Small intestine (tissue), 7 donors: Measurements from ENCODE around the gene SEC63. TPM values are rescaled to one million over a fixed set of nuclear protein-coding genes. Genes with fewer than 3 reads are reported as not detected.
"Not testable (repeated sequence)": the region's sequence is repeated elsewhere in the genome, so short reads cannot be mapped to it uniquely, and the experiment has no call there.

Experiments used
- DNase-seq, 2 donors: peaks; one replicate each; pipeline versions ENCODE4 v3.0.0 to v3.0.0-alpha.2; 2013
- FAIRE-seq: peaks from 2 replicates; lab custom pipeline; 2012; peaks lifted over from hg19 to GRCh38; lab: Jason Lieb, UNC
- H3K27ac ChIP-seq, 3 donors: one replicate each; pipeline ENCODE4 v1.5.1; 2013; ENCODE audit warnings: low read length in 2 of 3, mild to moderate bottlenecking in 2 of 3, control low read depth in 1 of 3, inconsistent platforms in 1 of 3, low read depth in 1 of 3, moderate library complexity in 1 of 3
- H3K27me3 ChIP-seq, 3 donors: one replicate each; pipeline ENCODE4 v1.6.1; 2013; ENCODE audit warnings: low read length in 3 of 3, inconsistent platforms in 1 of 3; ENCODE audit not compliant: control insufficient read depth in 3 of 3, insufficient read depth in 3 of 3
- H3K36me3 ChIP-seq, 3 donors: one replicate each; pipeline ENCODE4 v1.6.1; 2013; ENCODE audit warnings: low read length in 3 of 3, inconsistent platforms in 1 of 3, low read depth in 1 of 3, mild to moderate bottlenecking in 1 of 3, moderate library complexity in 1 of 3; ENCODE audit not compliant: control insufficient read depth in 3 of 3, insufficient read depth in 2 of 3
- H3K4me1 ChIP-seq, 3 donors: one replicate each; pipeline ENCODE4 v1.6.1; 2013; ENCODE audit warnings: low read length in 2 of 3, inconsistent platforms in 1 of 3, low read depth in 1 of 3, mild to moderate bottlenecking in 1 of 3, moderate library complexity in 1 of 3; ENCODE audit not compliant: control insufficient read depth in 3 of 3, insufficient read depth in 2 of 3
- H3K4me3 ChIP-seq, 3 donors: one replicate each; pipeline ENCODE4 v1.5.1; 2013; ENCODE audit warnings: low read length in 3 of 3, control low read depth in 1 of 3, inconsistent platforms in 1 of 3, low read depth in 1 of 3, mild to moderate bottlenecking in 1 of 3, moderate library complexity in 1 of 3
- H3K9me3 ChIP-seq, 2 donors: one replicate each; pipeline ENCODE4 v1.6.1; 2013; ENCODE audit warnings: low read depth in 1 of 2, low read length in 1 of 2; ENCODE audit not compliant: control insufficient read depth in 2 of 2, insufficient read depth in 1 of 2
- WGBS, 3 donors: extraction: QIAGEN DNeasy Blood & Tissue Kit; methylation state at CpG; one replicate each; pipeline ENCODE4 v1.1.7; 2013; 5-methylcytosine and 5-hydroxymethylcytosine counted together
- polyA plus RNA-seq, 4 donors: library from polyadenylated mRNA; stranded (reverse) in 3 of 4; unstranded in 1 of 4; fragments of 200-250 nt in 3 of 4; fragments of 120-200 nt in 1 of 4; gene quantifications; one replicate each; pipeline versions ENCODE4 v1.2.1 to v1.2.3, GENCODE V29; 2013
- donor health status: healthy with polysubstance abuse.
- donor health status: control.
- donor health status: control.
- donor health status: Bipolar disorder and iron deficiency.
- donor health status: healthy.

Gene SEC63
- polyA plus RNA-seq, 4 donors = 10.1 to 59.7 (median 20.2) TPM

DNA sequence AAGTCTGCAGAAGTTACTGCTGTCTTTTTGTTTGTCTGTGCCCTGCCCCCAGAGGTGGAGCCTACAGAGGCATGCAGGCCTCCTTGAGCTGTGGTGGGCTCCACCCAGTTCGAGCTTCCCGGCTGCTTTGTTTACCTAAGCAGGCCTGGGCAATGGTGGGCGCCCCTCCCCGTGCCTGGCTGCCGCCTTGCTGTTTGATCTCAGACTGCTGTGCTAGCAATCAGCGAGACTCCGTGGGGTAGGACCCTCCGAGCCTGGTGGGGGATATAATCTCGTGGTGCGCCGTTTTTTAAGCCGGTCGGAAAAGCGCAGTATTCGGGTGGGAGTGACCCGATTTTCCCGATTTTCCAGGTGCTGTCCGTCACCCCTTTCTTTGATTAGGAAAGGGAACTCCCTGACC, 97.9 kb downstream of the SEC63 start:
- not testable (repeated sequence) for H3K4me1 ChIP-seq, H3K27ac ChIP-seq, H3K9me3 ChIP-seq, DNase-seq, H3K4me3 ChIP-seq, FAIRE-seq, H3K36me3 ChIP-seq, H3K27me3 ChIP-seq
- WGBS, 3 donors = 48 to 63% (median 61%) methylated on average over 18 of the region's 18 CpGs

DNA sequence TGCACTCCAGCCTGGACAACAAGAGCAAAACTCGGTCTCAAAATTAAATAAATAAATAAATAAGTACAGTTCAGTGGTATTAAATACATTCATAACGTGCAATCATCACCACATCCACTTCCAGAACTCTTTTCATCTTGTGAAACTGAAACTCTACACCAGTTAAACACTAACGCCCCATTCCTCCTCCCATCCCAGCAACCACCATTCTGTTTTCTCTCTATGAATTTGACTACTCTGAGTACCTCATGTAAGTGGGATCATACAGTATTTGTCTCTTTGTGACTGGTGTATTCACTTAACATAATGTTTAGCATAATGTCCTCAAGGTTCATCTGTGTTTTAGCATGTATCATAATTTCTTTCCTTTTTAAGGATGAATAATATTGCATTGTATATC, 104.8 kb downstream of the SEC63 start:
- FAIRE-seq (no peak), DNase-seq (no peak)
- 70 to 88% (median 72%) methylated on average over 3 of the region's 3 CpGs for WGBS, 3 donors
- Histone ChIP-seq H3K27me3 (no peaks in the 10 kb centered on the region), H3K36me3 (no peaks in the 10 kb centered on the region), H3K27ac (no peak overlapping the region), H3K4me1 (no peaks in the 10 kb centered on the region), H3K4me3 (no peak overlapping the region), H3K9me3 (no peaks in the 10 kb centered on the region)

DNA sequence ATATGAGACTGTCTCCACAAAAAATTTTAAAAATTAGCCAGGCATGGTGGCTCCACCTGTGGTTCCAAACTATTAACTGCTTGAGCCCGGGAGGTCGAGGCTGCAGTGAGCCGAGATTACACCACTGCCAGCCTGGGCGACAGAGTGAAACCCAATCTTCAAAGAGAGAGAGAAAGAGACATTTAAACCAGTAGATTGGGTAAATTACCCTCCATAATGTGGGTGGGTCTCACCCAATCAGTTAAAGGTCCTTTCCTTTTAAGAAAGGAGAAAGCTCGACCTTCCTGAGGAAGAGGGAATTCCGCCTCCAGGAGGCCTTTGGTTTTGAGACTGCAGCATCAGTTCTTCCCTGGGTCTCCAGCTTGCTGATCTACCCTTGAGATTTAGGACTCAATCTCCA, 108.7 kb downstream of the SEC63 start:
- DNase-seq (no peak), FAIRE-seq (no peak)
- no peaks in the 10 kb centered on the region for H3K36me3 ChIP-seq
- 83 to 89% (median 85%) methylated on average over 6 of the region's 6 CpGs for WGBS, 3 donors
- H3K4me1 ChIP-seq = peaks cover 0 to 4% (median 0%) of the 10 kb centered on the region in 3 donors
- no peak overlapping the region for H3K27ac ChIP-seq
- H3K27me3 ChIP-seq = peaks cover 0 to 11% (median 0%) of the 10 kb centered on the region in 3 donors
- no peaks in the 10 kb centered on the region for H3K9me3 ChIP-seq
- no peak overlapping the region for H3K4me3 ChIP-seq

DNA sequence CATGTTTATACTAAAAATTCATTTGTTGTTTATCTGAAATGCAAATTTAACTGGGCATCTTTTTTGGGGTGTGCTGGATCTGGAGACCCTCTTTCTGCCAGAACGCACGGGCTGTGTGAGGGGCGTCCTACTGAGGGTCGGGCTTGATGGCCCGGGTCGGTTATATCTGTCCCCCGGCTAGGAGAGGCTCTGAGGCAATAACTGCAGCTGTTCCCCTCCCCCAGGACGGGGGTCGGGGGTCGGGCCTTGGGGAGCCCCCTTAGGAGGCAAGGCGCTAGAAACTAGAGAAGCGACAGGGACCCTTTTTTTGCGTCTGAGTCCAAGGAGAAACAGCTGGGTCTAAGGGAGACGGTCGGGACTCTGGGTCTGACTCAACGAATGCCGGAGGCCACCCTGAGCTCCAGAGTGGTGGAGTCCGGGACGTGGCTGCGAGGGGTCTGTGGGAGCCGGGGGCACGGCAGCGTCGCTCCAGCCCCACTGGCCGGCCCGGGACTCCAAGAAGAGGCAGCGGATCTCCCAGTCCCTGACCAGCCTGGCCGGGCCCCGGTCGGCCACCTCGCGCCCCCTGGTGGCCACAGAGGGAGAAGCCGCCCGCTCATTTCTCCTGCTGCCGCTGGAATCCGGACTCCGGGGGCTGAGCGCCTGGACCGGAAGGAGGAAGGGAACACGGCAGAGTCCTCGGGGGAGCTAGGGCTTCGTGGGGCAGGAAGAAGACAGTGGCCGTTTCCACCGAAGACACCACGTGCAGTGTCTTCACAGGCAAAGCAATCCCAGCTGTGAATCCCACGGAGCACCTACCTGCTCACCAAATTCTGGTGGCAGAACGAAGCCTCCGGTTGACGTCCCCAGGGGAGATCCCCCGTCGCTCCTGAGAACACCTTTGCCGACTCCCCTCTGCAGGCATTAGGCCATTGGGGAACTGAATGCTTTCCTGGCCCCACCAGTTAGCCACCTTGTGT, 109.9 kb downstream of the SEC63 start:
- DNase-seq = peak; percentile 83 to 93
- Histone ChIP-seq H3K27me3 (peaks cover 0 to 11% (median 0%) of the 10 kb centered on the region in 3 donors), H3K4me1 (peaks cover 0 to 4% (median 0%) of the 10 kb centered on the region in 3 donors), H3K27ac (no peak overlapping the region), H3K9me3 (no peaks in the 10 kb centered on the region), H3K4me3 (peak overlapping the region in 2 of 3 donors; percentile 39 to 45), H3K36me3 (no peaks in the 10 kb centered on the region)
- no peak for FAIRE-seq
- WGBS, 3 donors = 7 to 10% (median 8%) methylated on average over 47 to 52 of the region's 52 CpGs

- Histone ChIP-seq H3K36me3 (no peaks in the 10 kb centered on the region), H3K4me3 (no peak overlapping the region), H3K27me3 (peaks cover 0 to 11% (median 0%) of the 10 kb centered on the region in 3 donors), H3K27ac (no peak overlapping the region), H3K4me1 (peaks cover 0 to 4% (median 0%) of the 10 kb centered on the region in 3 donors), H3K9me3 (no peaks in the 10 kb centered on the region)
- WGBS, 3 donors = 48 to 68% (median 53%) methylated on average over 4 of the region's 4 CpGs
- no peak for DNase-seq
- no peak for FAIRE-seq
These were observed 111.7 kb downstream of the SEC63 start for GRCh38 chr6:107846262-107846795.

DNA sequence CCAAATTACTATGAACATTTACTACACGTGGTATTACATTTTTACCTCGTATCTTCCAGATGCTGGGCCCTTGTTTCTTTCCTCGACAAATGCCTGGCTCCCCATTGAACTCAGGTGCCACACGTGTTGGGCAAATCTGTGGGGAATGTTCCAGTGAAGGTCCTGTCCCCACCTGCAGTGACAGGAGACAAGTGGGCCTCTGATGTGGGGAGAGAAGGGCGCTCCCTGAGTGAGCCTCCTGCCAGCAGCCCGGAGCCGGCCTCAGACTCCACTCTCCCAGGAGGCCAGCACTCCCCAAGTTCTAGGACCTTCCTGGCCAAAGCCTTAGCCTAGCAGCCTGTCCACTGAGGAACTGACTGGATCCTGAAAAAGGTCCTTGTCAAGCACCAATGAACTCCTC, 112.2 kb downstream of the SEC63 start:
- FAIRE-seq (no peak), DNase-seq (no peak)
- 90 to 95% (median 94%) methylated on average over 7 of the region's 7 CpGs for WGBS, 3 donors
- Histone ChIP-seq H3K4me3 (no peak overlapping the region), H3K36me3 (no peaks in the 10 kb centered on the region), H3K27me3 (peaks cover 0 to 11% (median 0%) of the 10 kb centered on the region in 3 donors), H3K4me1 (peaks cover 0 to 4% (median 0%) of the 10 kb centered on the region in 3 donors), H3K27ac (no peak overlapping the region), H3K9me3 (no peaks in the 10 kb centered on the region)

DNA sequence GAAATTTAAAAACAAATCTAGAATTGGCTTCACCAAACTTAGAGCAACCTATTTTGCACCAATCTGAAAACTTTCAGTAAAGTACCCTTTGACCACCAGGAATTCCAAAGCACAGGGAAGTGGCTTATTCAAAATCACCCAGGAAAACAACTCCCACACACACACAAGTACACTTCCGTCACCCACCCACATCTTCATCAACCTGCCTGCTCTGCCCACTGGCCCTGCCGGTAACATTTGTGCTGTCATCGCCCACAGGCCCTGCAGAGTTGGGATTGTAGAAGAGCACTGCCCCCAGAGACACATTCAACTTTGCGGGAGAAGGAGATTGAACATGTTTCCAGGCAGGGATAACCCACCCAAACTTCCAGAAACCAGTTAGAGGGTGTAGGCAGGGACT, 114.6 kb downstream of the SEC63 start:
- FAIRE-seq (no peak), DNase-seq (no peak)
- Histone ChIP-seq H3K4me3 (no peak overlapping the region), H3K36me3 (no peaks in the 10 kb centered on the region), H3K4me1 (peaks cover 0 to 4% (median 0%) of the 10 kb centered on the region in 3 donors), H3K27me3 (peaks cover 0 to 11% (median 0%) of the 10 kb centered on the region in 3 donors), H3K27ac (no peak overlapping the region), H3K9me3 (no peaks in the 10 kb centered on the region)
- WGBS, 3 donors = 71 to 78% (median 77%) methylated on average over 4 of the region's 4 CpGs

DNA sequence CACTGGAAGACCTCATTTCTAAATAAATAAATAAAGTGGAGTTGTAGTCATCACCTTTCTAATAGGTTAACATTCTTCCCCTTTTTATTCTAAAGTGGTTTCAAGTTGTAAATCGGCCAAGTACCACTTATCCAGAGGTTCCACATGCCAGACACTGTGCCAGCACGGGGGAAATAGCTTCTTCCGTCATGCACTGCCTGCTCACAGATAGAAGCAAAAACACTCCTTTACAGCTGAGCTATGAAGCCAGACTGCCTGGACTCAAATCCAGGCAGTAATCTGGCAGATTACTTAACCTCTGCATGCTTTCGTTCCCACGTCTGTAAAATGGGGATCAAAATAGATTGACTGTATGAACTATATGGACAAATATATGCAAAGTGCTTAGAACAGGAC, 116.7 kb downstream of the SEC63 start:
- Histone ChIP-seq H3K36me3 (no peaks in the 10 kb centered on the region), H3K27ac (no peak overlapping the region), H3K27me3 (no peaks in the 10 kb centered on the region), H3K9me3 (no peaks in the 10 kb centered on the region), H3K4me1 (no peaks in the 10 kb centered on the region), H3K4me3 (no peak overlapping the region)
- WGBS, 3 donors = 62 to 69% (median 66%) methylated on average over 5 of the region's 5 CpGs
- FAIRE-seq (no peak), DNase-seq (no peak)
